ENCODE data around the gene CLTA. TPM values are rescaled to one million over a fixed set of nuclear protein-coding genes. Genes with fewer than 3 reads are reported as not detected.
"Not testable (repeated sequence)": the region's sequence is repeated elsewhere in the genome, so short reads cannot be mapped to it uniquely, and the experiment has no call there.

The CLTA gene
- total RNA-seq, 1 donor from 2014 or later, result 169 TPM

DNA sequence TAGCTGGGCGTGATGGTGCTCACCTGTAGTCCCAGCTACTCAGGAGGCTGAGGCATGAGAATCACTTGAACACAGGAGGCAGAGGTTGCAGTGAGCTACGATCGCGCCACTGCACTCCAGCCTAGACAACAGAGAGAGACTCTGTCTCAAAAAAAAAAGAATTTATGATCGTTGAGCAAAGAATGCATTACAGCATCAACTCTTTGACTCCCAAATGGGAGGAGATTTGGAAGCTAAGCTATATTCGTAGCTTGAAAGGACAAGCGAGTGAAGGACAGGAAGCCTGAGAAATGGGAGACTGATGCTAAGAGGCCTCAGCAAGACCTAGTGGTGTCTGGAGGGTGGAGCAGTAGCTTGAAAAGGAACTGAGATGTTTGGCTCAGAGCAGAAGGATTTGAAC lies 31.8 kb upstream of the CLTA start:
- ATAC-seq, result no peak

DNA sequence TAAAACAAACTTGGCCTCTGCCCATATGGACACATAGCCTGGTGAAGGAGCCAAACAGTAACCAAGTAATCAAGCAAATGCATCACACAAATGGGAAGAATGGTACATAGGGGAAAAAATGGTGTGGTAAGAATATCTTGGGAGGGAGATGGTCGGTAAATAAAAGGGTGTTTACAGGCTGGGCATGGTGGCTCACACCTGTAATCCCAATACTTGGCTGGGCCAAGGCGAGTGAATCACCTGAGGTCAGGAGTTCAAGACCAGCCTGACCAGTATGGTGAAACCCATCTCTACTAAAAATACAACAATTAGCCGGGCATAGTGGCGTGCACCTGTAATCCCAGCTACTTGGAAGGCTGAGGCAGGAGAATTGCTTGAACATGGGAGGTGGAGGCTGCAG lies 31.2 kb upstream of the CLTA start:
- ATAC-seq, result peak; percentile 66

DNA sequence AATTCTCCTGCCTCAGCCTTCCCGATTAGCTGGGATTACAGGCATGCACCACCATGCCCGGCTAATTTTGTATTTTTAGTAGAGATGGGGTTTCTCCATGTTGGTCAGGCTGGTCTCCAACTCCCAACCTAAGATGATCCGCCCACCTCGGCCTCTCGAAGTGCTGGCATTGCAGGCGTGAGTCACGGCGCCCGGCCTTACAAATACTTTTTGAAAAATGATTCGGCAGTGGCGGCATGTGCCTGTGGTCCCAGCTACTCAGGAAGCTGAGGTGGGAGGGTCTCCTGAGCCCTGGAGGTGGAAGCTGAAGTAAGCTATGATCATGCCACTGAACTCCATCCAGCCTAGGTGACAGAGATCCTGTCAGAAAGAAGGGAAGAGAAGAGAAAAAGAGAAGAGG lies 30.6 kb upstream of the CLTA start:
- not testable (repeated sequence) for ATAC-seq

DNA sequence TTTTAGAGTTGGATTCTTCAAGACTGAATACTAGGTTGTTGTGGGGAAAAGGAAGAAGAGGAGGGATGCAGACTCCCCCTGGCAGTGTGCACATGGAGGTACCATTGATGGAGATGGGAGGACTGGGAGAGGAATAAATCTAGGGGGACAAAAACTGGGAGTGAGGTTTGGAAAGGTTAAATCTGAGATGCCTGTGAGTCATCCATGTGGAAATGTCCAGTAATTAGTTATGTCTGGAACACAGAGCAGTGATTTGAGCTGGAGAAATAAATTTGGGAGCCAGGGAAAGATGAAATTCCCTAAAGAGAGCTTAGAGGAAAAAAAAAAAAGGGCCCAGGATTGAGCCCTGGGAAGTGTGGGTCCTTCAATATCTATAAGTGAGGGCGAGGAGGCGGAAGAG lies 29.5 kb upstream of the CLTA start:
- ATAC-seq, result no peak

DNA sequence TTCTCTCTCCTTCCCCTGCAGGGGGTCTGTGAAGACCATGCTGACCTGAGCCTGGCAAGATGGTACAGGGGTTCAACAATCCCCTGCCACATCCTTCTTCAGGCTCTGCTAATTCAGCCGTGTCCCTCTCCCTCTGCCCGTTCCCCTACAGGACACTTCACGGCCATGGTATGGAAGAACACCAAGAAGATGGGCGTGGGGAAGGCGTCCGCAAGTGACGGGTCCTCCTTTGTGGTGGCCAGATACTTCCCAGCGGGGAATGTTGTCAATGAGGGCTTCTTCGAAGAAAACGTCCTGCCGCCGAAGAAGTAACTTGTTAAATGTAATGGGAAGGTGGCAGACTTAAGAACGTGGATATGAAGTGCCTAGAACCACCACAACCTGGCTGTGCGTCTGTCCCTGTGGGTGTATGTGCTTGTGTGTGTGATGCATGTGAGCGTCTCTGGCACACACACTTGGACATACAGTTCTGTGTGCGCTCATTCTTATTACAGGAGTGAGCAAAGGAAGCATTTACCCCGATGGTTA lies 28.4 kb upstream of the CLTA start:
- ATAC-seq, result no peak

DNA sequence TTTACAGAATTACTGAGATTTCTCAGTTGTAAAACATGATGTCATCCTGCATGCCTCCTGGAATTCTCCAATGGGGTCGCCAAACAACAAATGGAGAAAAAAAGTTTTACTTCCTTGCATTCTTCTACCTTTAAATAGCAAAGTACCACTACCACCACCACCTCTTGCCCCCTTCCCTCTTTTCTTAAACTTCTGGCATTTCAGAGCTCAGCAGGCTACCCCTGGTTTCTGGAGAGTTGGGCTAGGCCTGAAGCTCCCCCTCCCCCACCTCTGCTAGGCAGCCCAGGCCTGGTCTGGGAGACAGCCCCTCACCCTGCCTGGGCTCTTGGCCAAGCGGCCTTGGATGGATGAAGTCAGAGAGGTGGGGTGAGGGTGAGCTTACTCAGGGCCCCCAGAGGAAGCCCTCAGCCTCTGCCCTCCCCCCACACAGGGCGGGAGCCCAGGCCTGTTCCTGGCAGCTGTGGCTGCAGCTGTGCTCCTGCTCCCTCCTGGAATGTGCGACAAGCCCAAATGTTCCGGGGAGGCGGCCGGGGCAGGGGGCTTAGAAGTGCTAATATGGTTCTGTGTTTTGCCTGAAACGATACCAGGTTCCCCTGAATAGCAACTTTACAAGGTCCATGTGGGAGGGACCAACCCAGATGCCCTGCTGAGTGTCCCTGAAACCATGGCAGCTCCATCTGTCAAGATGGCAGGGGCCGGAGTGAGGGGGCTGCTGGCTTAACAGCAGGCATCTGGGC lies 27.5 kb upstream of the CLTA start:
- no peak for ATAC-seq

DNA sequence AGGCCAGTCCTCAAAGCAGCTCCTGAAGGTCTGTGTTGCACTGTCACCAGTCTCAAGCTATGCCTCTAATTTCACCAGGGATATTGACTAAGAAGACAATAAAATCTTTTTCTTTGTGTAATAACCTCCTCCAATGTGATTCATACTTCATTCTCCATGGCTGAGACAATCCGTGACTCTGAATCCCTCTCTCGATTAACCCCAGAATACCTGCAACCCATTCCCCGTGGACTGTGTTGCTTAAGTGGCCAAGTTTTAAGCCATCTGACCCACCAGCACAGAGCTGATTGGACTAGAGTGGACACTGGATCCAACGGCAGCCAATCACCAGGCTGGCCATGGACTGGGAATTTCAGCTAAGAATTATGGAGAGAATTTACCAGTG lies 26.9 kb upstream of the CLTA start:
- no peak for ATAC-seq

DNA sequence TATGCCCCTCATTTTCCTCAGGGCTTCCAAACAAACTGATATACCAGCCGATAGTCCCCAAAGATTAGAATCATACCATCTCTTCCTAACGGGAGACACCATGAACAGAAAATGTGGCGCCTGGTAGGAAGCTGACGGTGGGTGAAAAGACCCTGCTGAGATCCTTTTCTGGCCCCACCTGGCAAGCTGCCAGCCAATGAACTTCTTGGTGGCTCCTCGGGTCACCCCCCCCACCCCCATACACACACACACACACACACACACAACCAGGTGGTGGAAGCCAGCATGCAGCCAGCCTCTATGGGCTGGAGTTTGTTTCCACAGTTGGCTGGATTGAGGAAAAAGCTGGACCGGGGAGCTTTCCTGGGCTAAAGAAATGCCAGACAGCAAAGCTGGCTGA lies 26.3 kb upstream of the CLTA start:
- no peak for ATAC-seq

DNA sequence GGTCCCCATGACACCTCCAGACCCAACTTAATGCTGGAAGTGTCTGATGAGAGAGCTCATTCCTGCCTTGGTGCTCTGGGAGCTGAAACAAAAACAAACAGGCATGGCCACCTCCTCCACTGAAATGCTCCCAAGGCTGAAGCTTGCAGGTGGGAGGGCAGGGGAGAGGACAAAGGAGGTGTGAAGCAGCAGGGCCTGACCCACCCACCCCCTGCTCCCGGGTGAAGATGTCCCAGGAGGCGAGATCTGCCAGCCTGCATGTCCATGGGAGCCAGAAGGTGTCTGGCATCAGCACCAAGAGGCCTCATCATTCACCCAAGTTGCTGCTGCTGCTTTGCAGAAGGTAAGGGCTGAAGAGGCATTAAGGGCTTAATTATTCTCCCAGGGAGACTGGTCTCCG lies 25.7 kb upstream of the CLTA start:
- no peak for ATAC-seq

DNA sequence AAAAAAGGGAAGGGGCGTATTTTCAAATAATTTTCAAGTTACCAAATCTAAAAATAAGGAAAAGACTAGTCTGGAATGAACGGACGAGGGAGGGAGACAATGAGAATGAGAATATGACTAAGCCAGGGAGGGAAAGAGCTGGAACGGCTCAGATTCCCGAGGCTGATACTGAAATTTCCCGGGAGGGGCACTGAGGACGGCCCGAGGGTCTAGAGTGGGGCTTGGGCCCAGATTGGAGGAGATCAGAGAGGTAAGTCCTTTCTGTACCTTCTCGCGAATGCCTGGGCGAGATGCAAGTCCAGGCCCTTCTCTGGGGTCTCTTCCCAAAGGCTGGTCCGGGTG lies 24.9 kb upstream of the CLTA start:
- ATAC-seq, result no peak

DNA sequence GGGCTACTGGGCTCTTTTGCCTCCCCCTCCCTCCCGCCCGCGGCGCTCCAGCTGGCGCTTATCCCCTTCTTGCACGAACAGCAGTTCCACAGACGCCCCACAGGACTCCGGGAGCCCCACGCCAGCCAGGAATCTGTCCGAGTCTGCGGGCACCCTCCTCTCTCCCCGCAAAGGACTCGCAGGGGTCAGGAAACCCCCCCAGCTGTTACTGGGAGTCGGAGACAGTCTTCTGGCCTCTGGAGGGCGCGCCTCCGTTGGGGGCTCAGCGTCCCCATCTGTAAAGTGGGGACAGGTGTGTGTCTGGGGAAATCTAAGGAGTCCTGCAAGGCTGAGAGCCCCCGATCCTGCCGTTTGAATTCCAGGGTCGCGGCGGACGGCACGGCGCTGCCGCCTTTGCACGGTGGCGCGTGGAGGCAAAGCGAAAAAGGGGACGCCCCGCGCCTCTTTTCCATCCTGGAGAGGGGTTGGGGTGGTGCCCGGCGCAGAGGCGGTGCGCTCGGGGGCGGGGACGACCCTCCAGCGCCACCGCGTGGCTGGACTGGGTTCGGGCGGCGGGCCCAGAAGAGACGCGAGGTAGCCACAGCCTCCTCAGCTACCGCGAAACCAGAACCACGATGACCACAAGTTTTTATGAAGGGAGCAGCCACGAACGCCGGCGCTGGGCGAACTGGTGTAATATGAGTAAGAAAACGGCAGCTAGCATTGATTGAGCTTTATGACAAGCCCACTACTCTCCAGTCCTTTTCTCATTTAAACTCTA lies 24.4 kb upstream of the CLTA start:
- ATAC-seq, result peak; percentile 95

DNA sequence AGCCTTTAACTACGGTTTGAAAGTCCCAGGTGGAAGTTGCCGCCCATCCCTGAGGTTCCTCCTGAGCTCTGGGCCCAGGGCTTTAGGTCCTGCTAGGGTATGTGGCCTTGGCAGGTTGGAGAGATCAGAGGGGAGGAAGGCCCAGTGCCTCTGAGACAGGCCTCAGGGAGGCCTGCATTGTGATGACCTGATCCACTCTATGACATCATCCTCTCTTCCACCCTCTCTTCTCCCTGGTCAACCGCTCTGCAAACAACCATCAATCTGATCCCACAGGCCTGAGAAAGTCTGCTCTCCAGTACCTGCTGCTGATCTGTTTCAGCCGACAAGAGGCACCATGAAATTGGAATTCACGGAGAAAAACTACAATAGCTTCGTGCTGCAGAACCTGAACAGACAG lies 21.6 kb upstream of the CLTA start, which contains the start of gene CCIN:
TSS of gene CCIN (plus strand) at position 223 of the 400 bp plus-strand sequence. CDS start at position 338, 115 bp downstream.
- no peak for ATAC-seq

DNA sequence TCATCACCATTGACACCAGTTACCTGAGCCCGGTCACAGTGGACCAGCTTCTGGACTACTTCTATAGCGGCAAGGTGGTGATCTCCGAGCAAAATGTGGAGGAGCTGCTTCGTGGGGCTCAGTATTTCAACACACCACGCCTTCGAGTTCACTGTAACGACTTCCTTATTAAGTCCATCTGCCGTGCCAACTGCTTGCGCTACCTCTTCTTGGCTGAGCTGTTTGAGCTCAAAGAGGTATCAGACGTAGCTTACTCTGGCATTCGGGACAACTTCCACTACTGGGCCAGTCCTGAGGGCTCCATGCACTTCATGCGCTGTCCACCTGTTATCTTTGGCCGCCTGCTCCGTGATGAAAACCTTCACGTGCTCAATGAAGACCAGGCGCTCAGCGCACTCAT lies 21.0 kb upstream of the CLTA start:
- ATAC-seq, result no peak

DNA sequence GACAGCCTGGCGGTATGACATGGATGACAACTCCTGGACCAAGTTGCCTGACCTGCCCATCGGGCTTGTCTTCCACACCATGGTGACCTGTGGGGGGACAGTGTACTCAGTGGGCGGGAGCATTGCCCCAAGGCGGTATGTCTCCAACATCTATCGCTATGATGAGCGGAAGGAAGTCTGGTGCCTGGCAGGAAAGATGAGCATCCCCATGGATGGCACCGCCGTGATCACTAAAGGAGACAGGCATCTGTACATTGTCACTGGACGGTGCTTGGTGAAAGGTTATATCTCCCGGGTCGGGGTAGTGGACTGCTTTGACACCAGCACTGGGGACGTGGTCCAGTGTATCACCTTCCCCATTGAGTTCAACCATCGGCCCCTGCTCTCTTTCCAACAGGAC lies 20.2 kb upstream of the CLTA start:
- ATAC-seq, result no peak

DNA sequence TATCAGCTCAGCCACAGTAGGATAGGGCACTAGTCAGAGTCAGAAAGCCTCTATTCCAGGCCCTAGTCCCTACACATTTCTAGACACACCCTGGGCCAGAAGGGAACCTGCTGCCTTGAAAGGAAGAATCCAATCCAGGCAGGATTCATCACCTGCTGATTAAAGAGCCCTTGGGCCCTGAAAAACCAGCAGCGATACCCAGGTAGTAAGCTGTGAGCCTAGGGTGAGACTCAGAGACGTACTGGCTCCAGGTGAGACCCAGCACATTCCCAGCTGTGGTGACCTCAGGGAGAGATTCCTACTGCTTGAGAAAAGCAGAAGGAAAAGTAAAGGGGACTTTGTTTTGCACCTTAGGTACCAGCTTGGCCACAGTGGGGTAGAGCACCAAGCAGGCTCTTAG lies 16.9 kb upstream of the CLTA start:
- ATAC-seq, result no peak

DNA sequence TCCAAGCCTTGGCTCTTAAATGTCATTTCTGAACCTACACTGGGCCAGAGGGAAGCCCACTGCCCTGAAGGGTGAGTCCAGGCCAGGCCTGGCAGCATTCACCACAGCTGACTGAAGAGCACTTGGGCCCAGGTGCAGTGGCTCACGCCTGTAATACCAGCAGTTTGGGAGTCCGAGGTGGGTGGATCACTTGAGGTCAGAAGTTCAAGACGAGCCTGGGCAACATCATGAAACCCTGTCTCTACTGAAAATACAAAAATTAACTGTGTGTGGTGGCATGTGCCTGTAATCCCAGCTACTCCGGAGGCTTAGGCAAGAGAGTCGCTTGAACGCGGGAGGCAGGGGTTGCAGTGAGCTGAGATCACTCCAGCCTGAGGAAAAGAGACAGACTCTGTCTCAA lies 16.4 kb upstream of the CLTA start:
- ATAC-seq, result no peak

DNA sequence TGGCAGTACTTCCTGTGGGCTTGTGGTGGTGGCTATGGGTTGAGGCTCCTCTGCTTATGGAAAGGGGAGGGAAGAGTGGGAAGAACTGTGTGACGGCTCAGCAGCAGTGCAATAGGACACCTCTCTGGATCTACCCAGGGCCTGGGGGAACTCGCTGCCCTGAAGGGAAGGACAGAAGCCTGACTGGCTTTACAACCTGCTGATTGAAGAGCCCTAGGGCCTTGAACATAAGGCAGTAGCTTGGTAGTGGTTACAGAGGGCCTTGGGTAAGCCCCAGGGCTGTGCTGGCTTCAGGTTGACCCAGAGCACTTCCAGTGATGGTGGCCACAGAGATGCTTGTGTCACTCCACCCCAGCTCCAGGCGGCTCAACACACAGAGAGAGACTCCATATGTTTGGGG lies 16.0 kb upstream of the CLTA start:
- no peak for ATAC-seq

DNA sequence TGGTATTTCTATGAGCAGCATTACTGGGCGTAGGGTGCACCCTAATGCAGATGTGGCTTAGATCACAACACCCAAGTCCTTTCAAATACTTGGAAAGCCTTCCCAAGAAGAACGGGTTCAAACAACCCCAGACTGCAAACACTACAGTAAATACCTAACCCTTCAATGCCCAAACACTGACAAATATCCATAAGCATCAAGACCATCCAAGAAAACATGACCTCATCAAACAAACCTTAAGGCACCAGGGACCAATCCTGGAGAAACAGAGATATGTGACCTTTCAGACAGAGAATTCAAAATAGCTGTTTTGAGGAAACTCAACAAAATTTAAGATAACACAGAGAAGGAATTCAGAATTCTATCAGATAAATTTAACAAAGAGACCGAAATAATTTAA lies 15.5 kb upstream of the CLTA start:
- ATAC-seq, result not testable (repeated sequence)

DNA sequence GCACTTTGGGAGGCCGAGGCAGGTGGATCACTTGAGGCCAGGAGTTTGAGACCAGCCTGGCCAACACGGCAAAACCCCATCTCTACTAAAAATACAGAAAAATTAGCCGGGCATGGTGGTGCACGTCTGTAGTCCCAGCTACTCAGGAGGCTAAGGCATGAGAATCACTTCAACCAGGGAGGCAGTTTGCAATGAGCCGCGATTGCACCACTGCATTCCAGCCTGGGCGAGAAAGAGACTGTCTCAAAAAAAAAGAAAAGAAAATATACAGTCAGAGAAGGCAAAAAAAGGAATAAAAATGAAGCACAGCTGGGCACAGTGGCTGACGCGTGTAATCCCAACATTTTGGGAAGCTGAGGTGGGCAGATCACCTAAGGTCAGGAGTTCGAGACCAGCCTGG lies 14.2 kb upstream of the CLTA start:
- ATAC-seq, result not testable (repeated sequence)

DNA sequence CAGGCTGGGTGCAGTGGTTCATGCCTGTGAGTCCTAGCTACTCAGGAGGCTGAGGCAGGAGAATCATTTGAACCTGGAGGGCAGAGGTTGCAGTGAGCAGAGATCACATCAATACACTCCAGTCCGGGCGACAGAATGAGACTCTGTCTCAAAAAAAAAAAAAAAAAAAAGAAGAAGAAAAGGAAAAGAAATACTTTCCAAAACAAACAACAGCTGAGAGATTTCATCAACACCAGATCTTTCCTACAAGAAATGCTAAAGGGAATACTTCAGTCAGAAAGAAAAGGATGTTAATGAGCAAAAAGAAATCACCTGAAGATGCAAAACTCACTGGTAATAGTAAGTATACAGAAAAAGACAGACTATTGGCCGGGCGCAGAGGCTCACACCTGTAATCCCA lies 13.2 kb upstream of the CLTA start:
- ATAC-seq, result no peak

DNA sequence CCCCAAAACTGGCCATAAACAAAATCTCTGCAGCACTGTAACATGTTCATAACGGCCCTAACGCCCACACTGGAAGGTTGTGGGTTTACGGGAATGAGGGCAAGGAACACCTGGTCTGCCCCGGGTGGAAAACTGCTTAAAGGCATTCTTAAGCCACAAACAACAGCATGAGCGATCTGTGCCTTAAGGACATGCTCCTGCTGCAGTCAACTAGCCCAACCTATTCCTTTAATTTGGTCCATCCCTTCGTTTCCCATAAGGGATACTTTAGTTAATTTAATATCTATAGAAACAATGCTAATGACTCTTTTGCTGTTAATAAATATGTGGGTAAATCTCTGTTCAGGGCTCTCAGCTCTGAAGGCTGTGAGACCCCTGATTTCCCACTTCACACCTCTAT lies 10.5 kb upstream of the CLTA start:
- not testable (repeated sequence) for ATAC-seq

DNA sequence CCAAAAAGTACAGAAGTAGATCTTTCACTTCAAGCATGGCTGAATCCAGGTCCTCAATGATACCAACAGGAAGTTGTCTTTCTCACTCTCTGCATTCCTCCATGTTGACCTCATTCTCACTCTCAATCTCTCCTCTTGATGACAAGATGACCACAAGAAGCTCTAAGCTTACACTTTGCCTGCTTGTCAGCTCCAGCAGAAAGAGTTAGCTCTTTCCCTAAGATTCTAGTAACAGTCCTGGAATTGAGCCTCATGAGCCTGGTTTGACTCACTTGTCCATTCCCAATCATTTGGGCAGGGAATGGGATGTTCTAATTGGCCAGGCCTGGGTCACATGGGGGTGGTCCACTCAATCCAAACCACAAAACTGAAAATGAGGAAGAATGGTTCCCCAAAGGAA lies 3.3 kb upstream of the CLTA start:
- no peak for ATAC-seq

DNA sequence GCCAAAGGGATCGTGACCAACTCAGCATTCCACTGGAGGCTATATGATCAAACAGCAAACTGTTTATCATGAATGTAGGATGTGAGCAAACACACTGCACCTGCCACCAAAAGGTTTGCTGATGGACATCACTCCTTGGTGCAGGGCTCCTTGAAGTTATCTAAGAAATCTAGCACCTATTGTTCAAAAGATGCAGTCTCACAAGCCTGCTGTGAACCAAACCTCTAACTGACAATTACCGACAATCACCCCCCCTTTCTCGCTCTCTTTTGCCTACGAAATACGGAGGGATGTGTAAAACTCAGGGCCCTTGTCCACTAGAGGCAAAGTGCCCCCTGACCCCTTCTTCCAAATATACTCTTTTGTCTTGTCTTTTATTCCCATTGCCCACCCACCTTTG lies 2.5 kb upstream of the CLTA start:
- no peak for ATAC-seq

DNA sequence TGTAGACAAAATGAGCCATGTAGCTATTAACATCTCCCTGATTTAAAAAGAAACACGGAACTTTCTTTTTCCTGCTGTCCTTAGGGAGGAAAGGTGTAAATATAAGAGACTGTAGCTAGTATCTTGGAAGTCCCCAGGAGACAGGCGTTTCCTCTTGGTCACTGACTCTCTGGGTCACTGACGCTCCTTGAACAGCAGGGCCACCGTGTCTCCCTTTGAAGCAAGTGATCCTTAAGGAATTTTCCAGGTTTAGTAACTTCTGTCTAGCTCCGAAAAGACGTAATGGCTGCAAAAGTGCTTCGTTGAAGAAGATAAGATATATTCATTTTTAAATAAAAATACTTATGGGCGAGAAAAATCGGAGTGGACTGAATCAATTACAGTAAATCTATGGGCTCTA lies 745 bp upstream of the CLTA start:
- ATAC-seq, result no peak
